HG03196 (cell line): ENCODE results near the gene FAM163B.

ENCODE experiments used
- ATAC-seq: cut with Tn5 transposase; IDR thresholded peaks from one replicate; pipeline ENCODE4 v1.9.1; 2021; ENCODE audit not compliant: unreplicated experiment

FAM163B gene

DNA sequence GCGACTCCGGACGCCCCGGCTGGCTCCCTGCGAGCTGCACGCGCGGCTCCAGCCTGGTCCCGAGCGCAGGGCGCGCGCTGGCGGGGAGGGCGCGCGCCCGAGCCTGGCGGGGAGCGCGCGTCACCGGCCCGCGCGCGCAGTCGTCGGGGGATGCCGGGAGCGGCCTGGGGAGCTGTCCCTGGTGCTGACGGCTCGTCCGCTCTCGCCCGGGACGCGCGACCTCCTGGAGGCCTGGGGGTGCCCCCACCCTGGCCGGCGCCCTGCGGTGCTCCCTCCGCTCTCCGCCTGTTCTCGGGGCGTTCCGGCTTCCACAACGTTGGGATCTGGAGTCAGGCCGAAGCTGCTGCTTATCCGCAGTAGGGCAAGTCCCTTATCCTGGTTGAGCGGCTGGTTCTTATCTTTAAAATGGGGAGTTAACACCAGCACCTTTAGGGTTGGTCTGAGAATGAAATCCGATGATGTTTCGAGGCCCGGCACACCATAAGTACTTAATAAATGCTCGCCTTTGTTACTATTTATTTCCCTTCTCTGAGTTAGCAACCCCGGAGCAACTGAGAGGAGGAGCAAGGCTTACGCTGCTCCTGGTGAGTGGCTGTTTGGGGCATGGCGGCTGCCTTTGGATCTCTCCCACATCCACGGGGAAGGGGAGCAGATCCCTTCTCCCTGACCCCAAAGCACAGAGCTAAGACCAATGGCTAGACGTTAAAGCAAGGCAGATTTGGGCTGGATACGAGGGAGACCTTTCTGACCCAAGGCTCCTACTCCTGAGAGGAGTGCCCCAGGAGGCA, at the start of gene FAM163B:
Gene FAM163B, minus strand, starts transcription at position 79 of the 788 bp plus-strand sequence. CDS start 29,166 bp downstream, outside the sequence.
- no peak for ATAC-seq

DNA sequence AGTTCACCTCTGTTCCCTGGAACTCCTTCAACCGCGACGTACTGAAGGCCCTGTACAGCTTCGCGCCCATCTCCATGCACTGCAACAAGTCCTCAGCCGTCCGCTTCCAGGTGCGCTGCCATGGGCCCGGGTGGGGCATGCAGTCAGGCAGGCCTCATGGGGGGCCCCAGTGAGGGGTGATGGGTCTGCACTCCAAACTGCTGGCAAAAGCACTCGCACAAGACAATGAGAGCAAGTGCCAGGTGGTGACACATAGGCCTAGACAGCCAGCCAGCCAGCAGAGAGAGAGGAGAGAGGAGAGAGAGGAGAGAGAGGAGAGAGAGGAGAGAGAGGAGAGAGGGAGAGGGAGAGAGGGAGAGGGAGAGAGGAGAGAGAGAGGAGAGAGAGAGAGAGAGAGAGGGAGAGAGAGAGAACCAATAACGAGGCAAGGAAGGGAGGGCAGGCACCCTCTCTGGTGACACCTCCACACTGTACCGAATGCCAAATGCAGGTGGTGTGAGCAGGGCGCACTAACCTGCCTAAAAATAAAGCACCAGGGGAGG, 48.0 kb upstream of the FAM163B start:
- no peak for ATAC-seq

DNA sequence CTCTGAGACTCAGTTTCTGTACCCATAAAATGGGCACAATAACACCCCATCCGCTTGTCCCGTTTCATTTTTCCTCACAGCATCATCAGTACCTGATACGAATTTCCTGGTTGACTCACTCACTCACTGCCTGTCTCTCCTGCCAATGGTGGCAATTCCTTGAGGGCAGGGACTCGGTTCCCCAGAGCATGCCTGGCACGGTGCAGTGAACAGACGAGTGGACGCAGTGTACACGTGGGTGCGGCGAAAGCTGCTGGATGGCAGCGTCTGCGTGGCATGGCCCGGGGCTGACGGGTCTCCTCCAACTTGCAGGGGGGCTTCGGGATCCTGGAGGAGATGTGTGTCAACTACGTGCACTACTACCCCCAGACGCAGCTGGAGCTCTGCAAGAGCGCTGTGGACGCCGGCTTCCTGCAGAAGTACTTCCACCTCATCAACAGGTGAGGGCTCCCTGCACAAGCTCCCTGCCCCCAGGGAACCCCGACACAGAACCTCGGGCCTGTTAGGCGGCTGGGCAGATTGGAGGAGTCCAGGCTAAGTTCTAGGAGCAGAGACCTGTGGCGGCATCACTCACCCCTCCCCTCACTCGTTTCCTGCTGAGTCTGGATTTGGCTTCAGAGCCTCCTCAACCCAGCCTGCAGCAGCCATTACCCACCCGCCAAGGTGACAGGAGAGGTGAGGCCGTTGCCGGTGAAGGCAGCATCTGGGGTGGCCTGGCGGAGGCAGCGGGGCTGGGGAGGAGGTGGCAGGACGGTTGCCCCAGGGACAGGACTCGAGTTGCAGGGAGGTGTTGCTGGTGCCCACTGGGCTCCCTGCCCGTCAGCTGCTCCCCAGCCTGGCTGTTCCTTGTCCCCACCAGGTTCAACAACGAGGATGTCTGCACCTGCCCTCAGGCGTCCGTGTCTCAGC, 47.3 kb upstream of the FAM163B start:
- no peak for ATAC-seq

DNA sequence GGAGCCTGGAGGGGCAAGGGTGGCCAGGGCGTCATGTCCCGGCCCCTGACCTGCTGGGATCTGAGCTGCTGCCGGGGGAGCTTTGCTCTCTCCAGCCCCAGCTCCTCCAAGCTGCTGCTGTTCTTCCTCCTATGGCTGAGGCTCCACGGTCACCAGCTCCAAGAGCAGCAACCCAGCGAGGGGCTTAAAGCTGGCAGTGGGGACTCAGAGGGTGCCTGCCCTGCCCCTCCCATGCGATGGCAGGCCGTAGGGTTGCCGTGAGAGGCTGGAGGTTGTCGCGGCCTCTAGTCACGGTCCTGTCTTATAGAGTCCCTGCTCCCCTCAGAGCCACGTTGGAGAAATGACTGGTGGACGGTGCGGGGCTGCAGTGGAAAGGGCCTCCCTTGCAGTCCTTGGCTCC, 46.5 kb upstream of the FAM163B start:
- ATAC-seq, result no peak

DNA sequence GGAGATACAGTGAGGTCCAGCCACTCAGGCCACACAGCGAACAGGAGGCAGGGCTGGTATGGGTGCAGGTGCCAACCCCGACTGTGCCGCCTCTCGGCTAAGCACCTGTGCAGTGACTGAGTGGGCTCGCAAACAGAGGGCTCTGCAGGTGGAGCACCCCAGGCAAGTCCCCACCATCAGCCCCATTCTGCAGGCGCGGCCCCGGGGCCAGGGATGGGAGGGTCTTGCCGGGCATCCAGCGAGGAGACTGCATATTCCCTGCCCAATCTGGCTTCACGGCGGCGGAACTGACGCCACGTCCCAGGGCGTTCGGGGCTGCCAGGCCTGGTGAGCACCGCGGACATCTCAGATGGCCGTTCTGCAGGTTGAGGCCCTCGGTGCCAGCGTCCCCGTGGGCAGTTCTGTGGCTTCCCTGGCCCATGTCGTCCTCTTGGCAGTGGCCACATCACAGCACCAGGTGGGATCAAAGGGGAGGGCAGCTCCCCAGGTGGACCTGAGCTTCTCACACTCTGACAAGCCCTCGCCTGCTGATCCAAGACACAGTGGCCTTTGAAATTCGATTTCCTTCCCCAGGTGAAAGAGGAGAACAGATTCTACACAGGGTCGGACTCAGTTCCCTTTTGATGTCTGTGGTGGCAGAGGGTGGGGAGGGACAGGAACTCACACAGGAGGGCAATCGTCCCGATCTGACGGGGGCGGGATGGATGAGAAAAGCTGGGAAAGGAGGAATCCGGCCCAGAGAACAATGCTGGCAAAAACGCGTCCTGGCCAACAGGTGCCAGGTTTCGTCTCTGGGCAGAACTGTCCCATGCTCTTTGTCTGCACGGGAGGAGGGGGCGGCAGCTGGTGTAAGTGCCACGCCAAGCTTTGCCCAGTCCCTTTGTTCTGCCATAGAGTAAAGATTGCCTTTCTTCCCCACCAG, 45.8 kb upstream of the FAM163B start:
- no peak for ATAC-seq

DNA sequence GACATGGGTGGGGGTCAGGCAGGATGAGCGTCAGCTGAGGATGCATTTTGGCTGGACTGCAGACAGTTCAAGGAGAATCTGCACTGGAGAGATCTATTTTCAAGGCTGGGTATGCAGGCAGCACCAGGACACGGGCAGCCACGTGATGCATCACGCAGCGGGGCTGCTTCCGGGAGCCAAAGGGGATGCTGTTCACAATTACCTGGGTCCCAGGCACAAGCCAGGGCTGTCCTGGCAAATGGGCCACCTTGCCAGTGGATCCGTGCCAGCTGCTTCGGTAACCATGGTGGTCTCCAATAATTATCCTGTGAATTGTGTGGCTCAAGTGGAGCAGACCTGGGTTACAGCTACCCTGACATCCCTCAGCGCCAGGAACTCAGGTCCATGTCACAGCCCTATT, 44.4 kb upstream of the FAM163B start:
- ATAC-seq, result no peak

DNA sequence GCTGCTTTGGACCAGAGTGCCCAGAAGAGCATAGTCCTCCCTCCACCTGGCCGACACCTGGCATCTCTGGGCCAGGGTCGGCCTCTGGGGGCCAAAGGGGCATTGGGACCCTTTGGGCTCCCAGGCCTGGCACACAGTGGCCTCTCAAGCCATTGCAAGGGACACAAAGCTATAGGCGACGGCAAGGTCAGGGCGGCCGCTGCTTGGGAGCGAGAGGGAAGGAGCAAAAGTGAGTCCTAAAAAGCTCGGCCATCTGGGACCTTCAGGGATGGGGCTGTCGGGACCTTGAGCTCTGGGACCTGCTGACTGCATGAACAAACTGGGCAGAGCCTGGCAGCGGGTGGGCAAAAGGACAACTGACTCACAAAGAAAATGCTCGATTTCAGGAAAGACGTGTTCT, 40.8 kb upstream of the FAM163B start:
- ATAC-seq, result no peak

DNA sequence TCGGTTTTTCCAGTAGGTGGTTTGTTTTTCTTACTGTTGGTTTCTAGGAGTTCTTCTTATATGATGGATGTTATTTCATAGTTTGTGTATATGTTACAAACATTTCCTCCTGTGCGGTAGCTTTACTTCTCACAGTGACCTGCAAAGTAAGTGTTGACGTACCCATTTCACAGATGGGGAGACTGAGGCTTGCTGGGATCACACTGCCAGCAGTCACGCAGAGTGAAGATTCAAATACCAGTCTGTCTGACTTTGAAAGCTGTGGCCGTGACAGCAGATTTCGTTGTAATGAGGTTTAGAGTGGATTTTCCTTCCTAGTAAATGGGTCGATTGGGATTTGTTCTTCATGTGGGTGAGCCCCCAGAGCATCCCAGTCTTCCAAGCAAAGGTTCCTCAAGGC, 40.0 kb upstream of the FAM163B start:
- ATAC-seq, result no peak

DNA sequence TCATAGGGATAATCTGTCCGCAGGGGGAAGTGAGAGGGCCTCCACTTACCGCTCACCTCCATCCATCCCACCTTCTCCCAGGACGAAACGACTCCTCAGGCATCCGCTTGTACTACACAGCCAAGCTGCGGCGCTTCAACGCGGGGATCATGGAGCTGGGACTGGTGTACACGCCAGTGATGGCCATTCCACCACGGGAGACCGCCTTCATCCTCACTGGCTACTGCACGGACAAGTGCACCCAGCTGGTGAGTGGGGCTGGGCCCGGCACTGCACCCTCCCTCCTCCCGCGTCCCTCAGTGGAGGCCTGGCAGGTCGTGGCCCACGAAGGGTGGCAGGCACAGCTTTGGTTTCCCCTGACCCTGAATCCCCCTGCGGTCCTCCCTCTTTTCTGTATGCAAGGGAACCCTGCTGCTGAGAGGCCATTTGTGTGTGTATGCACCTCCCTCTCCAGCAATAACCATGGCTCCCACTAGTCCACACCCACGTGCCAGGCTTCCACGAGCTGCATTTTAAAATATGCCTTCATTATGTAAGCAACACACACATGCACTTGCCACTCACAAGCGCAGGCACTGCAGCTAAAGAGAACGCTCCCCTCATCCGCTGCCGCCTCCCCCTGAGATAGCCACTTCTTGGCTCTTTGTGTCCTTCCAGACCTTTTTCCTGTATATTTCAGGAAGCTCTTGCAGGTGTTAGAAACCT, 38.7 kb upstream of the FAM163B start:
- no peak for ATAC-seq

DNA sequence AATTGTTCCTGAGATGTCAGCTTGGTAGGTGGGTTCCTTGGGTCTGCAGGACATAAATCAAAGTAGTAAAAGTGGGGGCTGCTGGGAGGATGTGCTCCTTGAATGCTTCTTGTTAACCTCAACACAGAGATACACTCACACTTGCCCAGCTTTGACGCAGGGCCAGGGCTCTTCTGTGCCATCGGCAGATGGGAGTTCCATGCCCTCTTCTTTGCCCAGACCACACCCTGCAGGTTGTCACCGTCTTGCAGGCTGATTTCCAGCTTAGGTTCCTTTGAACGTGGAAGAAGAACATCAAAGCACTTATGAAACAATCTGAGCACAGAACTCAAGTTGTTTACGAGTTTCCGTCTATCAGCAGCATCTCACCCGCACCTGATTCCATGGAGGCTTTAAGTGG, 38.0 kb upstream of the FAM163B start:
- no peak for ATAC-seq

DNA sequence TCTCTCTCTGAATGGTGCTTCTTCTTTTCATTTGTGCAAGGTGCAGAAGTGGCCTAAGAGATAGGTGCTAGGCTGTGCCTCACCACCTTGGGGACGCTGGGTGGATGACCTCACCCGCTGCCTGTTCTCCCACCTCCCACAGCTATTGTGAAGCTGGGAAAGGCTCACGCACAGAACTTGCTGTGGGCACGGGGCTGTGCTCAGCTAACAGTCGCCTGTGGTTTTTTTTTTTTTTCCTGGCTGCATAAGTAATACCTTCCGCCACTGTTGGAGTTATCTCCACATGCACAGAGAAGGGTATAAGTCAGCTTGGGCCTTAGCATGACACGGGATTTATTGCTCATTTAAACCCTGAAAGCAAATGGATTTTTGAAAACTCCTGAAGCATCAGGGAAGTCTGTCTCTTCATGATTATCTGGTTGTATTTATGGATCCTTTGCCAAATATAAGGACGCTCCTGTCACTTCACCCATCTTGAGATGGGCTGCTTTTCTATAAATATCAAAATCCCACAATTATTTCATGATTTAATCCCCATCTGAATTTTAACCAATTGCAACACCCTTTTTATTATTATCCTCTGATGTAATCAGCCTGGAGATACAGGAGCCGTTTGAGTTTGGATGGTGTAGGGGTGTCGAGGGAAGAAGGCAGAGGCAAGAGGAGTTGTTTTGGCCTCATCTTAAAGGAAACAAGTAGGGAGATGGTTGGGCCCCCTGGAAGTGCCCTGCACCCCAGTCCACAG, 36.0 kb upstream of the FAM163B start:
- ATAC-seq, result no peak

DNA sequence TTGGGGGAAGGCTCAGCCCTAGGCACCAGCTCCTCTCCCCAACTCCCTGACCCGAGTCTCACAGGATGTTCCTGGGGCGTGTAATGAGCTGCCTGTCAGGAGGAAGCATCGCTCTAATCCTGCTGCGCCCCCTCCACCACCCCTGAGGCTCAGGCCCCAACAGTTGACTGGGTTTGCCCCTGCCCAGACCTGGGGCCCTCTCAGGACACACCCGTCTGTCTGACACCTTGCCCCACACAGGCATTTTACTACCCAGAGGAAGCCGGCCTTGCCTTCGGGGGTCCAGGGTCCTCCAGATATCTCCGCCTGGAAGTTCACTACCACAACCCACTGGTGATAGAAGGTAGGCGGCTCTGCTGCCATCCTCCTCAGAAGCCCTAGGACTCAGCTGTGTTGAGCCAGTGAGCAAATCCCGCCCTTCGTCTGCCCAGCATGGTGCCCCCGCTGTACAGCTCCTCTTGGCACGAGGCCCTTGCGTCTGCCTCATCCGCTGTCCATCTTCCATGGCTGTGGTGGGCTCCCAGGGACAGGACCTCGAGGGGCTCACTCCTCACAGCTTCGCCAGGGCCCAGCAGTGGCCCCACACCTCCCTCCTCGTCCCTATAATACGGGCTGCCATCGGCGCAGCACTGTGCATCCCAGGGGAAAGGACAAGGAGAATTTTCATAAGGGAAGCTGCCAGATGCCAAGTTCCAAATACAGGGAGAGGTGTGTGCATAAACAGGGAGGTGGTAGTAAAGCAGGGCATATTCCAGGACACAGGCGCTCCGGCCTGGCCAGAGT, 35.0 kb upstream of the FAM163B start:
- no peak for ATAC-seq

DNA sequence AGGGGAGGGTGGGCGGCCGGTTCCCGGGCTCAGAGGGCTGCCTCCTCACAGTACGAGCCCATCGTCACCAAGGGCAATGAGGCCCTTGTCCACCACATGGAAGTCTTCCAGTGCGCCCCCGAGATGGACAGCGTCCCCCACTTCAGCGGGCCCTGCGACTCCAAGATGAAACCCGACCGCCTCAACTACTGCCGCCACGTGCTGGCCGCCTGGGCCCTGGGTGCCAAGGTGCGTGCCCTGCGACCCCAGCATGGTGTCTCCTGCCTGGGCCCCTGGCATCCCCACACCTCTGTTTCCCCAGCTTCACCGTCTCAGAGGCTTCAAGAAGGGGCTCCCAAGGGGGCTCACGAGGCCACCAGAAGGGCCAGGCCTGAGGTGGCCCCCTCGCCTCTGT, 34.2 kb upstream of the FAM163B start:
- ATAC-seq, result no peak

DNA sequence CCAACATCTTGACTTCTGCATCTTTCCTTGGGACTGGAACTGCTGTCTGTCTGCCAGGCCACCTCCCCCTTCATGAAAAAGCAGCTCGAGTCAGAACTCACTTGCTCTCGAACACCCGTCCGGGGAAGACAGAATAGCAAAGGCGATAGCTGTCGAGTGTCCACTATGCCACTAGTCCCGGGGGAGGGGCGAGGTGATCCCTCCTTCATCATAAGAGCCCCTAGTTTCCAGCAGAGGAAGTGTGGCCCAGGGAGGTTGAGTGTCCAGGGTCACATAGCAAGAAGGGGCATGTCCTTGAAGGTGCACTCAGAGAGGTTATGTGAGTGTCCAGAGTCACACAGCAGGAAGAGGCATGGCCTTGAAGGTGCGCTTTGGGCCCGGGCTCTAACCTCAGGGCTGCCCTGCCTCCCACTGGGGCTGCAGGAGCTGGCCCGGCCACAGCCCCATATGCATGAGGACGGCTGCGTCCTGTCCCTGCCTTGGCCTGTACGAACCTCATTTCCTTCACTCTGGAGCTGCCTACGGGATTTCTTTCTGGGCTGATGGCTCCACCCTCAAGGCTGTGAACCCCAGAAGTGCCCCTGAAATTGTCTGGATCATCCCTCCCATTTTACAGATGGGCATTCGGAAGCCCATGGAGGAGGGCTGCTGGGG, 33.6 kb upstream of the FAM163B start:
- no peak for ATAC-seq

DNA sequence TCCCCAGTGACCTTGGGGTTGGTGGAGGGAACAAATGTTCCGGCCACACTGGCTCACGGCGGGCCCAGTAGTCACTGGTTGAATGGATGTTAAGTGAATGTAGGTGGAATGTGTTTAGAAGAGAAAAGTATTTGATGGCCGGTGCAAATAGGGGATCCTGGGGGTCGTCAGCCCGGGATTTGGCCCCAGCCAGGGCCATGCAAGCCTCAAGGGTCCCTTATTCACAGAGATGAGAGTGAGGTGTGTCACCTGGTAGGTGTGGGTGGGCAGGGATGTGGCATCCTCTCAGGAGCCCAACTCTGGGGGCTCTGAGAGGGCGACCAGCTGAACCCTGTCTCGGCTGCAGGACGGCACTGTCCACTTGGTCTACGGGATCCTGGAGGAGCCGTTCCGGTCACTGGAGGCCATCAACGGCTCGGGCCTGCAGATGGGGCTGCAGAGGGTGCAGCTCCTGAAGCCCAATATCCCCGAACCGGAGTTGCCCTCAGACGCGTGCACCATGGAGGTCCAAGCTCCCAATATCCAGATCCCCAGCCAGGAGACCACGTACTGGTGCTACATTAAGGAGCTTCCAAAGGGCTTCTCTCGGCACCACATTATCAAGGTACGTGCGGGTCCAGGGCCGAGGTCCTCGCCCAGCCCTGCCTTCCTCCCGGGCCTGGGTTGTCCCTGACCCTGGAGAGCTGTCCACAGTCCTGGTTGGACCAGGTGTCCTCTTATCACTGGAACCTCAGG, 32.8 kb upstream of the FAM163B start:
- ATAC-seq, result no peak

DNA sequence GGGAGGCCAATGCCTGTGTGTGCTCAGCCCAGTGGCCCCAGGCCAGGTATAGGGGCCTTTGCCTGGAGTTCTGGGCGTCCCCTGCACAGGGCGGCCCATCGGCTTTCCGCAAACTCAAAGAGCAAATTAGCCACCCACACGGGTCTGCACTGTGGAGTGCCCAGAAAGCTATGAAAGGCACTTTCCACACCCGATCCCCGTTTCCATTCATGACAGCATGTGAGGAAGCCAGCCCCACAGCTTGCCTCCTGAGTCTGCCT, 32.1 kb upstream of the FAM163B start:
- no peak for ATAC-seq

DNA sequence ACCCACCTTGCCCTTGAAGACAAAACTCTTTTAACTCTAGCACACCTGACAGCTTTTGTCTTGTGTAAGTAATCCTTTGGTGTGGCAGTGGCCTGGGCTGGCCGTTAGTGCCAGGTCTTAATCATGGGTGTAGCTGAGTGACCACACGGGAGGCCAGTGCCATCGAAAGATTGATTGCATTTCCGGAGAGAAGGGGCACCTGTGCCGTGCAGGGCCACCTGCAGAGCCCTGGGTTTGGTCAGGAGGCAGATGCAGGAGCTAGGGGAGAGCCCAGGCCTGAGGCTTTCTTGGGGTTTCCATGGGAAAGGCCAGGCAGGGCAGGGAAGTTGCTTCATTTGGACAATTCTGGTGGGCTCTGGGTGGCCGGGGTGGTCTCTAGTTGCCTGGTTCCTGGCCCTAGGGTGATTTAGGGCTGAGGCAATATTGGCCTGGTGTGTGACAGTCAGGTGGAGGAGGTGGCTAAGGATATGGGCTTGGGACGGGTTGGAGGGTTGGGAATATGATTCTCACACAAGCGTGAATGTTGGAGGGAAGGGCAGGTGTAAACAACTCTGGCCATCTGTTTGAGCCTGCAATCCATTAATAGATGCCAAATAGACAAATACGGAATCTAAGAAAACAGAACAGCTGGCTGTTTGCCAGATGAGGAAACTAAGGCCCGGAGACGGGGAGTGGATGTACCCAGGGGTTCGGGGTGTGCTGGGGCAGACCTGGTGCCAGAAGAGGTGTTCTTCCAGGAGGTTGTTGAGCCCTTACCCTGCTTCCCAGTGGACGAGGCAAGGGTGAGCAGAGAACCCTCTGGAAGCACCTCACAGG, 31.6 kb upstream of the FAM163B start:
- no peak for ATAC-seq
